ENCODE results near the gene CREB3L1.

CREB3L1 gene

GRCh38 chr11:46281371-46281831, 3.9 kb downstream of the CREB3L1 start:
- peak overlapping the region; percentile 58 for H3K4me3 ChIP-seq (ENCODE audit: low read depth, low read length)
- CTCF ChIA-PET = interaction anchor here (0.7 to 7.2 kb wide), 5 partner anchors 8 to 42 kb away, joined by 3 to 96 read pairs (median 9); no protein-coding TSS in a partner anchor
- TF ChIP-seq, protein P1, sequence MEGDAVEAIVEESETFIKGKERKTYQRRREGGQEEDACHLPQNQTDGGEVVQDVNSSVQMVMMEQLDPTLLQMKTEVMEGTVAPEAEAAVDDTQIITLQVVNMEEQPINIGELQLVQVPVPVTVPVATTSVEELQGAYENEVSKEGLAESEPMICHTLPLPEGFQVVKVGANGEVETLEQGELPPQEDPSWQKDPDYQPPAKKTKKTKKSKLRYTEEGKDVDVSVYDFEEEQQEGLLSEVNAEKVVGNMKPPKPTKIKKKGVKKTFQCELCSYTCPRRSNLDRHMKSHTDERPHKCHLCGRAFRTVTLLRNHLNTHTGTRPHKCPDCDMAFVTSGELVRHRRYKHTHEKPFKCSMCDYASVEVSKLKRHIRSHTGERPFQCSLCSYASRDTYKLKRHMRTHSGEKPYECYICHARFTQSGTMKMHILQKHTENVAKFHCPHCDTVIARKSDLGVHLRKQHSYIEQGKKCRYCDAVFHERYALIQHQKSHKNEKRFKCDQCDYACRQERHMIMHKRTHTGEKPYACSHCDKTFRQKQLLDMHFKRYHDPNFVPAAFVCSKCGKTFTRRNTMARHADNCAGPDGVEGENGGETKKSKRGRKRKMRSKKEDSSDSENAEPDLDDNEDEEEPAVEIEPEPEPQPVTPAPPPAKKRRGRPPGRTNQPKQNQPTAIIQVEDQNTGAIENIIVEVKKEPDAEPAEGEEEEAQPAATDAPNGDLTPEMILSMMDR (IDR thresholded peaks at IDR 0.05; ENCODE audit: insufficient read depth, low read length, missing control alignments) = no peak
- no peak for DNase-seq (ENCODE audit: low read depth, low spot score)
- POLR2A ChIA-PET = interaction anchor here (0.6 to 5.1 kb wide), 5 partner anchors 9 to 74 kb away, joined by 3 to 58 read pairs (median 4); no protein-coding TSS in a partner anchor

GRCh38 chr11:46285173-46285572, 7.7 kb downstream of the CREB3L1 start:
- DNase-seq (ENCODE audit: low read depth, low spot score) = no peak
- ChIA-PET POLR2A (interaction anchor here (3.8 kb wide), 1 partner anchor 11 kb away, joined by 25 read pairs; no protein-coding TSS in a partner anchor), CTCF (interaction anchor here (0.8 to 4.4 kb wide), 11 partner anchors 8 to 82 kb away, joined by 3 to 28 read pairs (median 6); no protein-coding TSS in a partner anchor)
- TF ChIP-seq, protein P1 (IDR thresholded peaks at IDR 0.05; ENCODE audit: insufficient read depth, low read length, missing control alignments) = no peak
- no peak overlapping the region for H3K4me3 ChIP-seq (ENCODE audit: low read depth, low read length)

DNA sequence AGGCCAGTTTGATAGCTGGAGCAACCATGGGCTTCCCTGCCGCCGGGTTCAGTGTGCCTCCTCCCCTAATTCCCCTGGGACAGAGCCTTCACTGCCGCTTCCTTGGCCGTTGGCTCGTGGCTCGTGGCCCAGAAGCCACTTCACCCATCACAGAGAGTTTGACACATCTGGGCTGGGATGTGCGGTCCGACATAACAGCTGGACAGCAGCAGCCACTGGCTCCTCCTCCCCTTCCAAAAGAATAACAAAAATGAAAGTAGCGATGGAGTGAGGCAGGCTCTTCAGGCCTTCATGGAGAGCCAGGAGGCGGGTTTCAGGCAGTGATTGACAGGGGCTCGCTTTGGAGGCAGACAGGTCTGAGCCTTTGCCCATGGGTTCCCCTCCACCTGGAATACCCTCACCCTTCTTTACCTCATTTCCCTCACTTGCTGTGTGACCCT, 8.2 kb downstream of the CREB3L1 start:
- TF ChIP-seq, protein P1 (IDR thresholded peaks at IDR 0.05; ENCODE audit: insufficient read depth, low read length, missing control alignments) = no peak
- no peak for DNase-seq (ENCODE audit: low read depth, low spot score)
- ChIA-PET POLR2A (interaction anchor here (3.8 kb wide), 1 partner anchor 10 kb away, joined by 25 read pairs; no protein-coding TSS in a partner anchor), CTCF (interaction anchor here (1.2 to 4.4 kb wide), 8 partner anchors 8 to 47 kb away, joined by 3 to 28 read pairs (median 8); partner anchors contain the start of gene CREB3L1)
- H3K4me3 ChIP-seq (ENCODE audit: low read depth, low read length) = no peak overlapping the region; the same call in 1 of the 2 replicates

DNA sequence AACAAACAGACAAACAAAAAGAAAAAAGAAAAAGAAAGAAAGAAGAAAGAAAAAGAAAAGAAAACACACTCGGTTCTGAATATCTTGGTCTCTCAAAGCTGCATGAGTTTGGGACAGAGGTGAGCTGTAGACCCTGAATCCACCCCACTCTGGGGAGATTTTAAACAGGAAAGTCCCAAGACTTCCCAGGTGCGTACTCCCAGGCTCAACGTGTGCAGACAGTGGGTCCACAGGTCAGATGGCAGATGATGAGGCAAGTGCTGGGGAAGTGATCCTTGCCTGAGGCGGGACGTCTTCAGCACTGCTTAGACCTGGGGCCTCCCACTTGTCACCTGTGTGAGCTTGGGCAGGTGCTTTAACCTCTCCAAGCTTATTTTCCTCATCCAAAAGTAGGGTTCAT, 9.3 kb downstream of the CREB3L1 start:
- ChIA-PET POLR2A (interaction anchor here (1.1 to 3.8 kb wide), 3 partner anchors 9 to 48 kb away, joined by 3 to 25 read pairs (median 4); partner anchors contain the start of gene CREB3L1), CTCF (interaction anchor here (0.6 to 4.4 kb wide), 8 partner anchors 9 to 1184 kb away, joined by 3 to 28 read pairs (median 6); partner anchors contain the start of gene CREB3L1)
- TF ChIP-seq, protein P1 (IDR thresholded peaks at IDR 0.05; ENCODE audit: insufficient read depth, low read length, missing control alignments) = no peak
- no peak overlapping the region for H3K4me3 ChIP-seq (ENCODE audit: low read depth, low read length)
- no peak for DNase-seq (ENCODE audit: low read depth, low spot score)

DNA sequence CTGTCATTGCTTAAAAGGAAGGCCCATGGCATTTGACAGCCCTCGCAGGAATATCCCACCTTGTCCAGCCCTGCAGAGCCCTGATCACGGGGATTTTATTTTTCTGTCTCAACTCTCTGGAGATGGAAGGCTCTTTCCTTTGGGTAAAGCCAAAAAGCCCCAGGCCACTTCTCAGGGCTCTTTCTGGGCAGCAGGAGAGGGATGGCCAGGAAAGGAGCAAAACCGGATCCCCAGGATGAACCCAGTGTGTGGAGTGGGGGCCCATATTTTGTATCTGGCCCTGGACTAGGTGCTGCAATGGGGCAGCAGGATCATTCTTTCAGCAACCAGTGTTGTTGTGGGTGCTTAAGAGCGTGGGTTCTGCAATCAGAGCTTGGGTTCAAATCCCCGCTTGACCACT, 11.0 kb downstream of the CREB3L1 start:
- no peak overlapping the region for H3K4me3 ChIP-seq (ENCODE audit: low read depth, low read length)
- ChIA-PET CTCF (interaction anchor here (1.0 to 6.0 kb wide), 4 partner anchors 9 to 19 kb away, joined by 3 to 79 read pairs (median 10); partner anchors contain the start of gene CREB3L1), POLR2A (no interaction called here)
- DNase-seq (ENCODE audit: low read depth, low spot score) = no peak
- TF ChIP-seq, protein P1 (IDR thresholded peaks at IDR 0.05; ENCODE audit: insufficient read depth, low read length, missing control alignments) = no peak

- POLR2A ChIA-PET = interaction anchor here (0.7 to 3.6 kb wide), 8 partner anchors 9 to 52 kb away, joined by 3 to 34 read pairs (median 5); partner anchors contain the start of gene CREB3L1
- CTCF ChIA-PET = interaction anchor here (0.9 to 6.0 kb wide), 12 partner anchors 8 to 50 kb away, joined by 3 to 79 read pairs (median 7); partner anchors contain the start of gene CREB3L1
- no peak overlapping the region for H3K4me3 ChIP-seq (ENCODE audit: low read depth, low read length)
- TF ChIP-seq, protein P1 (IDR thresholded peaks at IDR 0.05; ENCODE audit: insufficient read depth, low read length, missing control alignments) = no peak
- no peak for DNase-seq (ENCODE audit: low read depth, low spot score)
These were observed 12.5 kb downstream of the CREB3L1 start for GRCh38 chr11:46290011-46290410.
